Ureter (tissue), 1 donor: Measurements from ENCODE around the gene BTN3A1. TPM values are rescaled to one million over a fixed set of nuclear protein-coding genes. Genes with fewer than 3 reads are reported as not detected.

Source experiments
- DNase-seq: peaks from one replicate; pipeline ENCODE4 v3.0.0-alpha.2; 2020; ENCODE audit warnings: low spot score
- total RNA-seq: library from RNA; stranded (reverse); gene quantifications from one replicate; pipeline ENCODE4 v1.2.4, GENCODE V29; 2023
- donor health status: DM: yes; HTN: yes; CAD: no.

BTN3A1 gene
- total RNA-seq, 1 donor from 2014 or later, result 26.2 TPM

- DNase-seq, result no peak
These were observed 22.8 kb upstream of the BTN3A1 start for GRCh38 chr6:26379292-26379691.

DNA sequence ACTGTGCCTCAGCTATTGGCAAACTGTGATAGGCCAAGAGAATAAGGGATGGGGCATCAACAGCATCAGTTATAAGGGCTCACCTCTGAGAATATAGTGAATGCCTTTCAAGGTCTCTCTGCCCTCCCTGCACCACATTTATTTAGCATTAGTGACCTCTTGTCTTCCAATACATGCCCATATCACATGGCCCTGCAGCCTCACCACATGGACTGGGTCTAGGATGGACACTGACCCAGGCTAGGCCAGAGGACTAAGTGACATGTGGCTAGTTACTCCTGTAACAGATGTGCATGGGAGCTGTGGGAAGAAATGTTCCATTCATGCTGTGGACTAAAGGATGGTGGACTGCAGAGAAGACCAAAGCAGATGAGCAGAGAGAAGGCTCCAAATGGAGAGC is 22.3 kb upstream of the BTN3A1 start:
- DNase-seq, result no peak

GRCh38 chr6:26380256-26380655 is 21.8 kb upstream of the BTN3A1 start:
- no peak for DNase-seq

- no peak for DNase-seq
These were observed 20.0 kb upstream of the BTN3A1 start for GRCh38 chr6:26382121-26382520.

GRCh38 chr6:26383624-26384417 is 18.3 kb upstream of the BTN3A1 start:
- DNase-seq, result no peak

- DNase-seq, result no peak
These were observed 16.3 kb upstream of the BTN3A1 start for GRCh38 chr6:26385734-26386125.

DNA sequence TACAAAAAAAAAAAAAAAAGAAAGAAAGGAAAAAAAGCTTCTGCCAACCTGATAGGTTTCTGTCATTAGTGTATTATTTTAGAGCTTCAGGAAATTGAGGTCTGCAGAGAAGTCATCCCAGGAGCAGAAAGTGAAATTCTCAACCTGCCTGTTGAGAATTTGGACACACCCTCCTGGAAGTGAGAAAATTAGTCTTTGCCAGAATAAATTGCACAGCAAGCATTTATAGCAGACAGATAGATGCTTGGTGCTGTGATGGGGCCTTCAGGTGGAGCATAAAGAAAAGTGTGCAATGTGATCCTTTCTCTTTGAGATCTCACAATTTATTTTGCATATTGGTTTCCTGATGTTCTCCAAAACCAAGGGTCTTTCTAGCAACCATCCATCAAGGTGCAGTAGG is 14.5 kb upstream of the BTN3A1 start:
- no peak for DNase-seq

DNA sequence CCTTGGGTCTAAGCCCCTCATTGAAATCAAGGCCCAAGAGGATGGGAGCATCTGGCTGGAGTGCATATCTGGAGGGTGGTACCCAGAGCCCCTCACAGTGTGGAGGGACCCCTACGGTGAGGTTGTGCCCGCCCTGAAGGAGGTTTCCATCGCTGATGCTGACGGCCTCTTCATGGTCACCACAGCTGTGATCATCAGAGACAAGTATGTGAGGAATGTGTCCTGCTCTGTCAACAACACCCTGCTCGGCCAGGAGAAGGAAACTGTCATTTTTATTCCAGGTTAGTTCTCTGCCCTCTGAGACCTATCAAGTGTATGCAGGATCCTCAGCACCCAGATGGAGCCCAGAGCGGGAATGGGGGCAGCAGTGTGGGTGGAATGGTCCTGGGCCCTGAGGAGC is 14.1 kb upstream of the BTN3A1 start:
- DNase-seq, result no peak

DNA sequence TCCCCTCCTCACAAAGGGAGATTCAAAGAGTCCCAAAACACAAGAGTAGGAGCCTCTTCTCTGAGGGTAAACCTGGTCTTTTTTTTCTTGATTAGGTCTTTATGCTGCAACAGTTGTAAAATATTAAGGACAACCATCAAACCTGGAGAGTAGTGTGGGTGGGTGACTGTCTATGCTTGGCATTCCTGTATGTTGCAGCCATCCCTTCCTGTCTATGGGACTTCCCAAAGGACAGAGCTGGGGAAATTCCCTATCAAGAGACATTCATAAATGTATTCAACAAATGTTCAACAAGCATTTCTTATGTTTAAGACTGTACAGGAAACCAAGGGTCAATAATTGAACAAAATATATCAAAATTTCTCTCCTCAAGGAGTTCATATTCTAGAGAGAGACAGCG is 13.6 kb upstream of the BTN3A1 start:
- no peak for DNase-seq

DNA sequence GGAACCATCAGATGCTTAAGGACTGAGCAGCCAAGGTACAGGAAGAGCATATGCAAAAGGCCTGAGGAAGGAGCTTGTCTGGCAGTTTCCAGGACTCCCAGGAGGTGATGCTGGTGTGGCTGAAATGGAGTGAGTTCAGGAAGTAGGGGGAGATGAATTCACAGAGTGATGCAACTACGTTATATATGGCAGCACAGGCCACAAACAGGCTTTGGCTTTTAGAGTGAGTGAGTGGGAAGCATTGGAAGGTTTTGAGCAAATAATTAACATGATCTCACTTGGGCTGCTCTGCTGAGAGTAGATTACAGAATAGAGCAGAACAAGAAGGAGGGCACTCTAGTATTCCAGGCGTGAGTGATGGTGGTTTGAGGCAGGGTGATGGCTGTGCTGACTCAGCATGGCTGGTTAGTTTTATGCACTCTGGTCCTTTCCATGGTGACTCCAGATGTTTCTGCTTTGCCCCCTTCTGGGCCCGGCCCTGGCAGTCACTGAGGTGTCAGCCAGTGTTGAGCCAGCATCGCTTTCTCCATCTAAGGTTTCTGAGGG is 12.7 kb upstream of the BTN3A1 start:
- DNase-seq, result no peak

- DNase-seq, result no peak
These were observed 11.5 kb upstream of the BTN3A1 start for GRCh38 chr6:26390531-26390930.

DNA sequence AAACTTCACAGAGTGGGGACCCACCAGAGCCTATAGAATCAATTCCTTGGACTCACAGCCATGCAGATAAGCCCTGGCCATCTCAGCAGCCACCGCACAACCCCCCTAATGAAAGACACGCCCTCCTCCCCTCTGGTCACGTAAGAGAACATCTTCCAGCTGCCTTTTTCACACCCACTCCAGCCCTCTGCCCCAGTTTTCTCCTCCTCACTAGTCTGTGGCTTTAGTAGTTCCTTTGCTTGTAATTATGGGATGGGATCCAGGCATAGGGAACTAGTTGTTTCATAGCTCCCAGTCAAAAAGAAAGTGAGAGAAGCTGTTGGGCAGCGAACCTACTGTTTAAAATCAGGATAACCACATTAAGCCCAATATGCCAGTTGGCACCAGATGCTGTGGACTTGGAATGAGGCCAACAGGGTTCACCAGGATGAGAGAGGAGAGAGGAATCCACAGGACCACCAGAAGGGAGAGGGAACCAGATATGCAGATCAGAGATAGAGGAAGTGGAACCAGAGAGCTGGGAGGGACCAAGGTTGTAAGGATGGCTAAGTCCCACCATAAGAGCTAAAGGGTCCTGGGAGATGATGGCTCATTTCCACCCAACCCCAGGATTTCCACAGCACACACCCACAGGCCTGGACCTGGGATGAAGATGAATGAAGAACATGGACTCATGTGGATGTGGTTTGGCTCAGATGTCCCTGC is 9.0 kb upstream of the BTN3A1 start:
- DNase-seq, result no peak

DNA sequence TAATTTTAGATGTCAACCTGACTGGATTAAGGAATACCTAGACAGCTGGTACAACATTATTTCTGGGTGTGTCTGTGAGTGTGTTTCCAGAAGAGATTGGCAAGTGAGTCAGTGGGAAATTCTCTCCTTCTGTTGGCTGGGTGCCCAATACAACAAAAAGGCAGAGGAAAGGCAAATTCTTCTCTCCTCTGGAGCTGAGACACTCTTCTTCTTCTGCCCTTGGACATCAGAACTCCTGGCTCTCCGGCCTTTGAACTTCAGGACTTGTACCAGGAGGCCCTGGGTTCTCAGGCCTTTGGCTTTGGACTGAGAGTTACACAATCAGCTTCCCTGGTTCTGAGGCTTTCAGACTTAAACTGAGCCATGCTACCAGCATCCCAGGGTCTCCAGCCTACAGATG is 7.8 kb upstream of the BTN3A1 start:
- no peak for DNase-seq

GRCh38 chr6:26398555-26398954 is 3.5 kb upstream of the BTN3A1 start:
- DNase-seq, result no peak

DNA sequence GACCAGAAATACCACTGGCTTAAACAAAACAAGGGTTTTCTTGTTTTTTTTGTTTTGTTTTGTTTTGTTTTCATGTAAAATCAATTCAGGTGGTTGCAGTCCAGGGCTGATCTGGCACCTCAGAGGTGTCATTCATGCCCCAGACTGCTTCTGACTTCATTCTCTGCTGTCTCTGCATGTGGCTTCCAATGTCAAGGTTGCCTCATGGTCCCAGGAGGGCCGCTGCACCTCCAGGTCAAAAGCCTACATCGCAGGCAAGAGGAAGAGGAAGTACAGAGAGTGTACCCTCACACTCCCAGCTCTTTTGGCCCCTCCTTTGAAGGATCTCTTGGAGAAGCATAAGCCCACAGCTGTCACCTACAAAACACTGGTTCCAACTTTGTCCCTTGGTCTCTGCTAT is 1.4 kb upstream of the BTN3A1 start:
- no peak for DNase-seq

DNA sequence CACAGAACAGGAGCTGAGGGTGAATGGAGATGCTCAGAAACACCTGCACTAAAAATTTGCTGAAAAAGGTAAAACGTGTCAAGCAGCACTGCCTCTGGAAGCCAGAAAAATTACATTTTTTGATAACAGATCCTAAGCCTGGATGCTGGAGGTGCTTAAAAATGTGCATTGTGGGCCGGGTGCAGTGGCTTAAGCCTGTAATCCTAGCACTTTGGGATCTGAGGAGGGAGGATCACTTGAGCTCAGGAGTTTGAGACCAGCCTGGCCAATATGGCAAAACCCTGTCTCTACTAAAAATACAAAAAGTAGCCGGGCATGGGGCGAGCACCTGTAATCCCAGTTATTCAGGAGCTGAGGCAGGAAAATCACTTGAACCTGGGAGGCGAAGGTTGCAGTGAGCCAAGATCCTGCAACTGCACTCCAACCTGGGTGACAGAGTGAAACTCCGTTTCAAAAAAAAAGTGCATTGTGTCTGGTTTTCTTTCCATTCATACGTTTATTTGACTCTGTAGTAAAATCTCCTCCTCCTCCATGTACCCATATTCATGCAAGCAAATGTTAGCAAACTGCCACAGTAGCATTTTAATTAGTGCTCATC is 587 bp upstream of the BTN3A1 start:
- DNase-seq, result no peak

DNA sequence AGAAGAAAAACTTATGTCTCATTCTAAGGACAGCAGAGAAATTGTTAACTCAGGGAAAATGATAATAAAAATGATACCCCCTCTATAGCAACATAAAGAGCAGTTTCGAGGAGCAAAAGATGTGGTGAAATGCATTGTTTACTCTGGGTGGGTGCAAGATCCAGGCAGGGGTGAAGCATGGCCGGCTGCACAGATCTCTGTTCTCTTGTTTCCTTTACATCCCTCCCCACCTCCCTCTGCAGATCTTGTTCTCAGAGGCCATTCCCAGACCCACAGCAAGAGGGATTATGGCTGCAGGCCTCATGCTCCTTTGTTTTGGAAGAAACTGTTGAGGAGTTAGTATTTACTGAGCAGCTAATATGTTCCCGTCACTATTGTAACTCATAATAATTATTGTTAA is 1.8 kb downstream of the BTN3A1 start:
- no peak for DNase-seq

DNA sequence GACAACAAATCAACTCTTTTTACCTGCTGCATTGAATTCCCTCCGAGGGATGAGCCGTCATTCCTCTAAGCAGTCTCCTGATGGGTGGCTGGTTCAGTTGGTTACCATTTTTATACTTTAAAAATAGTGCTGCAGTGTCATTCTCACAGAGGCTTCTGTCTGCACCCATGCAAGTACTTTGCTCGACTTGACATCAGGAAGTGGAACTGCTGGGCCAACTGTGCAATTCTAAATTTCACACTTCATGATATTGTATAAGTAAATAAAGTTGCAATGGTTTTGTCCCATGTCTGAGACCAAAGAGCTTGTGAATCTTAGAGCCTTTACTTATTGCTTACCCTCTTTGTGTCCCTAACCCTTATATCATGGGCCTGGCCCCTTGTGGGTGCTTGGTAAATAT is 2.5 kb downstream of the BTN3A1 start:
- DNase-seq, result no peak

DNA sequence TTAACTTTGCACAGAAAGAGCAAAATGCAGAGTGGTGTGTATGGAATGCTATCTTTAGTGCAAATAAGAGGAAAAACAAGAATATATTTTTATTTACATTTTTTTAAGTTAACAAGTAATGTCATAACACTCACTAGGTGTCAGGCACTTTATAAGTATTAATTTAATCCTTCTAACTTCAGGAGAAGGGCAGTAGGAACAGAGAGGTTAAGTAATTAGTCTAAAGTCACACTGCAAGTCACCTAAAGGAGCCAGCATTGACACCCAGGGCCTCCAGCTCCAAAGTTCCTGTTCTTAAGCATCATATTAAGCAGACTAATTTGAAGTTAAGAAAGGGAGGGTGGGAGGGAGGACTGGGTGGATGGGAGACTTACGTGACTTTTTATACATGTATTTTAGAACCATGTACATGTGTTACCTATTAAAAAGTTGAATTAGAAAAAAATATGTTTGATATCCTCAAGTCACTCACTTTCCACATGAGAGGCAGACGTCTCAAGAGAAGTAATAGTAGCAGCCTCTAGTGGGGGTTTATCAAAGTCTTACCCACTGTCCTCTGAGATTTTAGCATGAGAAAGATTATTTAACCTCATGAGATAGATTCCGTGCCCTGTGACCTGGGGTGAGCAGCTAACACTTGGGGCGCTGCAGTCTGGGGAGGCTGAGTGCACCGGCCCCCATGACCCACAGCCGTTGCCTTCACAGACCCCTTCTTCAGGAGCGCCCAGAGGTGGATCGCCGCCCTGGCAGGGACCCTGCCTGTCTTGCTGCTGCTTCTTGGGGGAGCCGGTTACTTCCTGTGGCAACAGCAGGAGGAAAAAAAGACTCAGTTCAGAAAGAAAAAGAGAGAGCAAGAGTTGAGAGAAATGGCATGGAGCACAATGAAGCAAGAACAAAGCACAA is 7.0 kb downstream of the BTN3A1 start:
- no peak for DNase-seq

GRCh38 chr6:26411751-26412150 is 9.7 kb downstream of the BTN3A1 start:
- DNase-seq, result no peak

GRCh38 chr6:26412228-26412627 is 10.2 kb downstream of the BTN3A1 start:
- no peak for DNase-seq

GRCh38 chr6:26412954-26413353 is 10.9 kb downstream of the BTN3A1 start:
- no peak for DNase-seq
